Measurements from ENCODE around the gene PRR30. TPM values are rescaled to one million over a fixed set of nuclear protein-coding genes. Genes with fewer than 3 reads are reported as not detected.

PRR30 gene
- total and polyA plus RNA-seq, 2 donors (not counting 1 experiment from before 2014, with no cell fraction given): not detected

DNA sequence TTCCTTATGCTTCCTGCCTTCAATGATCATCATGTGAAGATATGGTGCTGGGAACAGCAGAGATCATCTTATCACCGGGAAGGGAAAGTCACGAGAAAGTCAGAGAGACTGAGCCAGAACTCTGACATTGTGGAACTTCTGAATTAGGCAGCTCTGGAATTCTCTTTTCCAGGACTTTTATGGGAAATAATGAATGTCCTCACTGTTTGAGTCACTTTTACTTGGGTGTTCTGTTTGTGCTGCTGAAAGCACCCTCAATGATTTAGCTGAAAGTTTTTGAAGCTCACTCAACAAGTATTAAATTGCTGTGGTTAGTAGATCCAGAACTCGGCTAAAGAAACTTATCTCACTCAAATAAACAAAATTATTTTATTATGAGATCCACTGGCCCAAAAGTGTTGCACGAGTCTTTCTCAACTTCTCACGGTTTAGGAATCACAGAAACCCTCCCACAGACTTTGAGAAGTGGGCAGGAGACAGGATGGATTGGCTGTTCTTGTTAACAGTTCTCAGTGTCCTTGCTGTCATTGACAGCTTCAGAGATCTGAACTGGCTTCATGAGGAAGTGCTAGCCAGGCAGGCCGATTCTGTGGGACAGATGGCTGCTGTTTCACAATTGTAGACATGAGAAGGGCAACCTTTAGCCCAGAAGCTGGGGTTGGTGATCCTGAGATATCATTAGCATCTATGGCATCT is 46.3 kb upstream of the PRR30 start:
- intact Hi-C loops (cut with micrococcal nuclease): no loop called here
- Mint-ChIP-seq H3K4me1 (no peaks in the 10 kb centered on the region), H3K4me3 (no peak overlapping the region), H3K27me3 (peaks cover 22% of the 10 kb centered on the region), H3K9me3 (ENCODE audit: insufficient read depth) (no peaks in the 10 kb centered on the region), H3K27ac (no peak overlapping the region)
- 73% methylated on average over 3 of the region's 6 CpGs for WGBS (ENCODE audit: insufficient coverage)
- Histone ChIP-seq H3K79me2 (ENCODE audit: control insufficient read depth, insufficient read depth, low read length) (no peaks in the 10 kb centered on the region), H3K9ac (ENCODE audit: low read length) (no peak overlapping the region), H4K20me1 (ENCODE audit: control insufficient read depth, insufficient read depth, low read length, poor library complexity, severe bottlenecking) (no peaks in the 10 kb centered on the region), H3K9me3 (ENCODE audit: control extremely low read depth in 1 of 3, control insufficient read depth in 2 of 3, insufficient read depth in 1 of 3, low read length in 2 of 3) (no peaks in the 10 kb centered on the region), H3K27me3 (replicated peaks in 1 of 4; ENCODE audit: control extremely low read depth in 1 of 4, control insufficient read depth in 3 of 4, insufficient read depth in 4 of 4, low read length in 3 of 4) (peaks cover 0 to 9% (median 1%) of the 10 kb centered on the region in 4 experiments), H3K27ac (ENCODE audit: low read length in 2 of 2) (no peak overlapping the region), H2AFZ (ENCODE audit: insufficient read depth, low read depth, low read length, poor library complexity, severe bottlenecking) (no peak overlapping the region), H3K4me2 (replicated peaks; ENCODE audit: low read depth, low read length, poor library complexity, severe bottlenecking) (no peak overlapping the region), H3K4me1 (ENCODE audit: control insufficient read depth in 2 of 2, insufficient read depth in 2 of 2, low read length in 2 of 2) (no peaks in the 10 kb centered on the region), H3K36me3 (replicated peaks in 1 of 2; ENCODE audit: control extremely low read depth in 1 of 2, control insufficient read depth in 1 of 2, extremely low read depth in 1 of 2, insufficient read depth in 2 of 2, low read length in 1 of 2) (no peaks in the 10 kb centered on the region), H3K4me3 (ENCODE audit: control extremely low read depth in 1 of 5, extremely low read depth in 1 of 5, insufficient read depth in 1 of 5, low read depth in 2 of 5, low read length in 4 of 5) (no peak overlapping the region)
- ATAC-seq (ENCODE audit: low read depth): no peak
- ChIA-PET CTCF (interaction anchor here (1.5 kb wide), 1 partner anchor 16 kb away, joined by 4 read pairs; no protein-coding TSS in a partner anchor), POLR2A (no interaction called here)
- TF ChIP-seq EZH2 (IDR thresholded peaks at IDR 0.05; ENCODE audit: borderline replicate concordance, insufficient read depth, low read depth, low read length, poor library complexity, severe bottlenecking): no peak
- TF ChIP-seq, protein P1, sequence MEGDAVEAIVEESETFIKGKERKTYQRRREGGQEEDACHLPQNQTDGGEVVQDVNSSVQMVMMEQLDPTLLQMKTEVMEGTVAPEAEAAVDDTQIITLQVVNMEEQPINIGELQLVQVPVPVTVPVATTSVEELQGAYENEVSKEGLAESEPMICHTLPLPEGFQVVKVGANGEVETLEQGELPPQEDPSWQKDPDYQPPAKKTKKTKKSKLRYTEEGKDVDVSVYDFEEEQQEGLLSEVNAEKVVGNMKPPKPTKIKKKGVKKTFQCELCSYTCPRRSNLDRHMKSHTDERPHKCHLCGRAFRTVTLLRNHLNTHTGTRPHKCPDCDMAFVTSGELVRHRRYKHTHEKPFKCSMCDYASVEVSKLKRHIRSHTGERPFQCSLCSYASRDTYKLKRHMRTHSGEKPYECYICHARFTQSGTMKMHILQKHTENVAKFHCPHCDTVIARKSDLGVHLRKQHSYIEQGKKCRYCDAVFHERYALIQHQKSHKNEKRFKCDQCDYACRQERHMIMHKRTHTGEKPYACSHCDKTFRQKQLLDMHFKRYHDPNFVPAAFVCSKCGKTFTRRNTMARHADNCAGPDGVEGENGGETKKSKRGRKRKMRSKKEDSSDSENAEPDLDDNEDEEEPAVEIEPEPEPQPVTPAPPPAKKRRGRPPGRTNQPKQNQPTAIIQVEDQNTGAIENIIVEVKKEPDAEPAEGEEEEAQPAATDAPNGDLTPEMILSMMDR (IDR thresholded peaks at IDR 0.05): no peak
- DNase-seq: no peak

DNA sequence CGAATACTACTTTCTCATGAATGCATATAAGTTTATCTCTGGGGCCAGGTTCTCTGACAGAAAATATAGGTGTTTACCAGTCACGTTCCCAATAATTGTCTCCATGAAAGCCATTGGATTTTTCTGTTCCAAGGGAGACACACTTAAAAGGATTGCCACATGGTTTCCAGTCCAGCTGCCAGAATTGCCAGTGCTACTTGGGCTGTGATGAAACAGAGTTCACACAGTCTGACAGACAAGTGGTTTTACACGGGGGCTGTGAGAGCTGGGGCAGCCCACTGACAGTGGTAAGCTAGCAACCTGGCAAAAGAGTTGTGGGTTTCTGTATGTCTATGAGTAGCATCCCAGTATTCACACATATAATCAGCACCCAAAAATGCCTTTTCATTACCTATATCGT is 44.9 kb upstream of the PRR30 start:
- H2AFZ ChIP-seq (ENCODE audit: insufficient read depth, low read depth, low read length, poor library complexity, severe bottlenecking): no peak overlapping the region
- H3K4me1 ChIP-seq (ENCODE audit: control insufficient read depth in 2 of 2, insufficient read depth in 2 of 2, low read length in 2 of 2): no peaks in the 10 kb centered on the region
- Mint-ChIP-seq H3K27ac (no peak overlapping the region), H3K27me3 (peaks cover 30% of the 10 kb centered on the region), H3K4me3 (no peak overlapping the region), H3K4me1 (no peaks in the 10 kb centered on the region), H3K9me3 (ENCODE audit: insufficient read depth) (no peaks in the 10 kb centered on the region)
- H3K4me3 ChIP-seq (ENCODE audit: control extremely low read depth in 1 of 5, extremely low read depth in 1 of 5, insufficient read depth in 1 of 5, low read depth in 2 of 5, low read length in 4 of 5): no peak overlapping the region
- H3K36me3 ChIP-seq (replicated peaks in 1 of 2; ENCODE audit: control extremely low read depth in 1 of 2, control insufficient read depth in 1 of 2, extremely low read depth in 1 of 2, insufficient read depth in 2 of 2, low read length in 1 of 2): no peaks in the 10 kb centered on the region
- no peak overlapping the region for H3K27ac ChIP-seq (ENCODE audit: low read length in 2 of 2)
- ATAC-seq (ENCODE audit: low read depth): no peak
- no peaks in the 10 kb centered on the region for H3K79me2 ChIP-seq (ENCODE audit: control insufficient read depth, insufficient read depth, low read length)
- peaks cover 0 to 11% (median 5%) of the 10 kb centered on the region in 4 experiments for H3K27me3 ChIP-seq (replicated peaks in 1 of 4; ENCODE audit: control extremely low read depth in 1 of 4, control insufficient read depth in 3 of 4, insufficient read depth in 4 of 4, low read length in 3 of 4)
- H3K9ac ChIP-seq (ENCODE audit: low read length): no peak overlapping the region
- WGBS (ENCODE audit: insufficient coverage): 90% methylated on average over 2 of the region's 4 CpGs
- no peaks in the 10 kb centered on the region for H4K20me1 ChIP-seq (ENCODE audit: control insufficient read depth, insufficient read depth, low read length, poor library complexity, severe bottlenecking)
- DNase-seq: no peak
- TF ChIP-seq, protein P1 (IDR thresholded peaks at IDR 0.05): no peak
- no peak for TF ChIP-seq EZH2 (IDR thresholded peaks at IDR 0.05; ENCODE audit: borderline replicate concordance, insufficient read depth, low read depth, low read length, poor library complexity, severe bottlenecking)
- H3K4me2 ChIP-seq (replicated peaks; ENCODE audit: low read depth, low read length, poor library complexity, severe bottlenecking): no peak overlapping the region
- ChIA-PET POLR2A (no interaction called here), CTCF (no interaction called here)
- H3K9me3 ChIP-seq (ENCODE audit: control extremely low read depth in 1 of 3, control insufficient read depth in 2 of 3, insufficient read depth in 1 of 3, low read length in 2 of 3): no peaks in the 10 kb centered on the region
- intact Hi-C loops (cut with micrococcal nuclease): no loop called here
